ENCODE data around the gene PRR20G.
"Not testable (repeated sequence)": the region's sequence is repeated elsewhere in the genome, so short reads cannot be mapped to it uniquely, and the experiment has no call there.

Gene PRR20G

DNA sequence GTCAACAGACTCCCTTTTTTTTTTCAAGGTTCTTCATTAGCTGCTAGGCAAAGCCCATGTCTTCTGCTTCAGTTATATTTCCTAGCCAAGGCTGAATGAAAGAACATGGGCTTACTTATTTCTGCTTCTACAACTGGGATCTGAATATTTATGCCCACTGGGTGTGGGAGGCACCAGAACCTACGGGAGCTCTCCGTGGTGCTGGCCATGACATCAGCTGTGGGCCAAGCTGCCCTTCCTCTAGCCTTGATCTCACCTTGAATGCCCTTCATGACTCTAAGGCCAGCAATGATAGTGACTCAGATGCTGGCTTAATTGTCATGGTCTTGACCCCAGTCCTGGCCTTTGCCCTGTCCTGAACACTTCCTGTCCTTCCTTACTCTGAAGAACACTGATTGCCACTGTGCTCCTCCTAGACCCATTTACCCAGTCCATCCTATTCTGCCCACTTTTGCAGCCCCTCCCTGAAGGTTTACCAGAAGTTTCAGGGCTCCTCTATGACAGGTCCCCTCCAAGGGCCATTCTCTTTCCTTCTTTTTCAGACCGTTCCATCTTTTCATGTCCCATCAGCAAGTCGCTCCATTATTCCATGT is 32.8 kb upstream of the PRR20G start:
- Histone ChIP-seq H3K4me3 (ENCODE audit: low read length) (no peak overlapping the region), H3K4me1 (ENCODE audit: control insufficient read depth, low read depth, low read length) (no peaks in the 10 kb centered on the region), H3K9ac (ENCODE audit: low read length) (no peak overlapping the region), H3K36me3 (ENCODE audit: control insufficient read depth, low read depth, low read length) (no peaks in the 10 kb centered on the region), H3K27me3 (ENCODE audit: control insufficient read depth, insufficient read depth, low read length) (no peaks in the 10 kb centered on the region), H3K9me3 (ENCODE audit: control insufficient read depth, low read depth, low read length) (no peaks in the 10 kb centered on the region), H3K27ac (ENCODE audit: low read length) (no peak overlapping the region)

DNA sequence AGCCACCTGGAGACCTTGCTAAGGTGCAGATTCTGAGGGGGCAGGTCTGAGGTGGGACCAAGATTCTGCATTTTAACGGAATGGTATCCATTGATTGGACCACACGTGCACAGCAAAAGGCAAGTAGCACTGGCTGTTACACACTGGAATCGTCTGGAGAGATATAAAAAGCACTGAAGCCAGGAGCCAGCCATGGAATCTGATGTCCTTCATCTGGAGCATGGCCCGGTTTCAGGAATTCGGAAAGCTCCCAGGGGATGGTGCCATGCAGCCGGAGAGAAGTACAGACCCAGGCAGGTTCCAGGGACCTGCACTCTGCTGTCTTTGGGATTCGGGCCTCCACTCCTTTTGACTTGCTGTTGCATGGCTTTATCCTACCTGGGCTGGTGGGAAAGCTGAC is 28.8 kb upstream of the PRR20G start:
- Histone ChIP-seq H3K27me3 (ENCODE audit: control insufficient read depth, insufficient read depth, low read length) (no peaks in the 10 kb centered on the region), H3K27ac (ENCODE audit: low read length) (no peak overlapping the region), H3K36me3 (ENCODE audit: control insufficient read depth, low read depth, low read length) (no peaks in the 10 kb centered on the region), H3K9me3 (ENCODE audit: control insufficient read depth, low read depth, low read length) (no peaks in the 10 kb centered on the region), H3K9ac (ENCODE audit: low read length) (no peak overlapping the region), H3K4me3 (ENCODE audit: low read length) (no peak overlapping the region), H3K4me1 (ENCODE audit: control insufficient read depth, low read depth, low read length) (no peaks in the 10 kb centered on the region)

DNA sequence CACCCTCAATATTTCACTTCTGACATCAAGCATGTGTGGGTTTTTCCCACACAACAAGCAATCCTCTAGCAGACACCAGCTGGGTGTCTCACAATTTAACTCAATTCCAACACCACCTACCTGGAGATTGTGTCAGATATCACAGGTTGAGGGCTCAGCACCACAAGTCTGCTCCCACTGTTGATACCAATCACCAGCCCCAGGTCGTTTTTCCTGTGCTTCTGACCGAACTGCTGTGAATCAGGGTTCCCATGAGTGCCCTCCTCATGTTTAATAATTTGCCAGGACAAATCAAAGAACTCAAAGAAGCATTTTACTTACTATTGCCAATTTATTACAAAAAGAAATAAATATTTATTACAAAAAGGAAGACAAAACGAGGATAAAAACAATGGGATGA is 25.0 kb upstream of the PRR20G start:
- Histone ChIP-seq H3K36me3 (ENCODE audit: control insufficient read depth, low read depth, low read length) (no peaks in the 10 kb centered on the region), H3K27ac (ENCODE audit: low read length) (no peak overlapping the region), H3K27me3 (ENCODE audit: control insufficient read depth, insufficient read depth, low read length) (no peaks in the 10 kb centered on the region), H3K9me3 (ENCODE audit: control insufficient read depth, low read depth, low read length) (peaks cover 4% of the 10 kb centered on the region), H3K9ac (ENCODE audit: low read length) (no peak overlapping the region), H3K4me3 (ENCODE audit: low read length) (no peak overlapping the region), H3K4me1 (ENCODE audit: control insufficient read depth, low read depth, low read length) (no peaks in the 10 kb centered on the region)

DNA sequence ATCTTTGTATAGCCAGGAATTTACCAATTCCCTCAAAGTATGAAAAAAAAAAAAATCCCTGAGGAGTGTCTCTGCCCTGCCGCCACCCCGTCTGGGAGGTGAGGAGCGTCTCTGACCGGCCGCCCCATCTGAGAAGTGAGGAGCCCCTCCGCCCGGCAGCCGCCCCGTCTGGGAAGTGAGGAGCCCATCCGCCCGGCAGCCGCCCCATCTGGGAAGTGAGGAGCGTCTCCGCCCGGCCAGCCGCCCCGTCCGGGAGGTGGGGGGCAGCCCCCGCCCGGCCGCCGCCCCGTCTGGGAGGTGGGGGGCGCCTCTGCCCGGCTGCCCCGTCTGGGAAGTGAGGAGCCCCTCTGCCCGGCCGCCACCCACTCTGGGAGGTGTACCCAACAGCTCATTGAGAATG is 21.0 kb upstream of the PRR20G start:
- not testable (repeated sequence) for H3K9ac ChIP-seq (ENCODE audit: low read length); H3K9me3 ChIP-seq (ENCODE audit: control insufficient read depth, low read depth, low read length); H3K27ac ChIP-seq (ENCODE audit: low read length); H3K36me3 ChIP-seq (ENCODE audit: control insufficient read depth, low read depth, low read length); H3K4me1 ChIP-seq (ENCODE audit: control insufficient read depth, low read depth, low read length); H3K4me3 ChIP-seq (ENCODE audit: low read length); H3K27me3 ChIP-seq (ENCODE audit: control insufficient read depth, insufficient read depth, low read length)

DNA sequence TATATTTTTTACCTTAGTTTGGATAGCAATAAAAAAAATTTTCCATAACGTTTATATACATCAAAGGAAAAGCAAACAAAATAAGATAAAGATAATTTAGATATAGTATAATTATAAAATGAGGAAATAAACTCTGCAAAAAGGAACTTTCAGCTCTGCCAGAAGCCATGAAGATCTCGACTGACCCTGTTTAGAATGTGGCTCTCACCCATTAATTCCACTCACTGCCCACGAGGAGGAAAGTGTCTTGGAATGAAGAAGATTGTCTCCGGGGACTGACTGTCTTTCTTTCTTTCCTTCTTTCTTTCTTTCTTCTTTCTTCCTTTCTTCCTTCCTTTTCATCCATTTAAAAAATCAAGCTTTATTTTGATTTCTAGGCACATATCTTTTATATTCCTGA is 20.1 kb upstream of the PRR20G start:
- Histone ChIP-seq H3K36me3 (ENCODE audit: control insufficient read depth, low read depth, low read length) (no peaks in the 10 kb centered on the region), H3K9ac (ENCODE audit: low read length) (no peak overlapping the region), H3K27me3 (ENCODE audit: control insufficient read depth, insufficient read depth, low read length) (no peaks in the 10 kb centered on the region), H3K9me3 (ENCODE audit: control insufficient read depth, low read depth, low read length) (peaks cover 4% of the 10 kb centered on the region), H3K4me1 (ENCODE audit: control insufficient read depth, low read depth, low read length) (no peaks in the 10 kb centered on the region), H3K4me3 (ENCODE audit: low read length) (no peak overlapping the region), H3K27ac (ENCODE audit: low read length) (no peak overlapping the region)

DNA sequence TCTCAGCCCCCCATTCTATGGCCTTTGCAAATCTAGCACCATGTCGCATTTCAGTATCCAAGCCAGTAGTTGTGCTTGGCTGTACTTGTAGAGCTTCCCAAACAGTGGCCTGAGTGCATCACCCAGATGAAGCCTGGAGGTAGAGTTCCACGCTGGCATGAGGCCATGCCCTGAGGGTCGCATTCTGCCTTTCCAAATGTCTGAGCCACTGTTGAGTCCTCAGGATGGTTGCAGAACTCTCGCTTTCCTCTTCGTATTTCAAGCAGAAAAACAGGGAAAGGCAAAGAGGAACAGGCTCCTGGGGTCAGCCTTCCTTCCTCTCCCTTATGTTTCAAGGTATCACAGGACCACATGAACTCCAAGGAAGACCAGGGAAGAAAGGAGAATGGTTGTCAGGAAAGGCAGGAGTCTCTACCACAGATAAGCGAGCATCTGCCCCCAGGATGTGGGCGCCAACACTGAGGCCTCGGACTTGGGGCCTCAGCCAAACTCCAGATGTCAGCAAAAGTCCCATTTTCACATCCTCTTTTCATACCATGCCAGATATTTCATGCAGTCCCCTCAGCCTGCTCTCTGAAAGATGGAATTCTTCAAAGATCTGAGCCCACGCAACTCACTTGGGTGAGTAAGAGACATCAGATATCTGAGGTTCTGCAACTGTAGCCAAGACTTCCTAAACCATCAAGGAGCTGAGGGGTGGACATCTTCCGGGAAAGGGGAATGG is 19.4 kb upstream of the PRR20G start:
- peaks cover 4% of the 10 kb centered on the region for H3K9me3 ChIP-seq (ENCODE audit: control insufficient read depth, low read depth, low read length)
- no peak overlapping the region for H3K27ac ChIP-seq (ENCODE audit: low read length)
- no peak overlapping the region for H3K4me3 ChIP-seq (ENCODE audit: low read length)
- no peaks in the 10 kb centered on the region for H3K36me3 ChIP-seq (ENCODE audit: control insufficient read depth, low read depth, low read length)
- H3K4me1 ChIP-seq (ENCODE audit: control insufficient read depth, low read depth, low read length), result no peaks in the 10 kb centered on the region
- H3K27me3 ChIP-seq (ENCODE audit: control insufficient read depth, insufficient read depth, low read length), result no peaks in the 10 kb centered on the region
- H3K9ac ChIP-seq (ENCODE audit: low read length), result no peak overlapping the region

DNA sequence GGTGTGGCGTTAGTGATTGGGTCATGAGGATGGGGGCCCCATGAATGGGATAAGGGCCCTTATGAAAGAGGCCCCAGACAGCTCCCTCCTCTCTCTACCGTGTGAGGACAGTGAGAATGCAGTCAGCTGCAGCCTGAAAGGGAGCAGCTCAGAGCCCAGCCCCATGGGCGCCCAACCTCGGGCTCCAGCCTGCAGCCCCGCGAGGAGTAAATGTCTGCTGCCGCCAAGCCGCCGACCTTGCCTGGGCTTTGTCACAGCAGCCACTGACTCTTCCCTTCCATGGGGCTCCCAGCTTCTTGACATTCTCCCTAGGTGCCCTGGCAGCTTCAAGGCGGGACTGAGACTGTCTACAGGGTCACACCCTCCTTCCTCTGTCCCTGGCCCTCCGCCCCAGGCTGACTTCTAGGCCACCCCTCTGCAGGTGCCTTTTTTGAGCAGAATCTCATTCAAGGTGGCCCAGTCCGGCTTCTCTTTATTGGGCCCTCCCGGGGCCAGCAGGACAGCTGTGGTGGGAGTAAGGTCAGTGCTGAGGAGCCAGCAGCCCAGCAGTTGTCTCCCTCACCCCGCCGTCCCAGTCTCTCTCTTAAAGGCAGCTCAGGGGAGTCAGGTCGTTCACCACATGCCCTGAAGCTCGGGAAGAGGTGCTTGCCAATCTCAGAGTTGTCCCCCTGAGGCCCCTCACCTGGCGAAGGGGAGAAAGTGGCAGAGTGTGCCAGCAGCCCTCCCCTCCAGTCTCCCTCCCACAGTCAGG is 18.7 kb upstream of the PRR20G start:
- H3K27me3 ChIP-seq (ENCODE audit: control insufficient read depth, insufficient read depth, low read length), result no peaks in the 10 kb centered on the region
- no peak overlapping the region for H3K4me3 ChIP-seq (ENCODE audit: low read length)
- no peaks in the 10 kb centered on the region for H3K4me1 ChIP-seq (ENCODE audit: control insufficient read depth, low read depth, low read length)
- no peaks in the 10 kb centered on the region for H3K36me3 ChIP-seq (ENCODE audit: control insufficient read depth, low read depth, low read length)
- no peak overlapping the region for H3K27ac ChIP-seq (ENCODE audit: low read length)
- peaks cover 4% of the 10 kb centered on the region for H3K9me3 ChIP-seq (ENCODE audit: control insufficient read depth, low read depth, low read length)
- H3K9ac ChIP-seq (ENCODE audit: low read length), result no peak overlapping the region

DNA sequence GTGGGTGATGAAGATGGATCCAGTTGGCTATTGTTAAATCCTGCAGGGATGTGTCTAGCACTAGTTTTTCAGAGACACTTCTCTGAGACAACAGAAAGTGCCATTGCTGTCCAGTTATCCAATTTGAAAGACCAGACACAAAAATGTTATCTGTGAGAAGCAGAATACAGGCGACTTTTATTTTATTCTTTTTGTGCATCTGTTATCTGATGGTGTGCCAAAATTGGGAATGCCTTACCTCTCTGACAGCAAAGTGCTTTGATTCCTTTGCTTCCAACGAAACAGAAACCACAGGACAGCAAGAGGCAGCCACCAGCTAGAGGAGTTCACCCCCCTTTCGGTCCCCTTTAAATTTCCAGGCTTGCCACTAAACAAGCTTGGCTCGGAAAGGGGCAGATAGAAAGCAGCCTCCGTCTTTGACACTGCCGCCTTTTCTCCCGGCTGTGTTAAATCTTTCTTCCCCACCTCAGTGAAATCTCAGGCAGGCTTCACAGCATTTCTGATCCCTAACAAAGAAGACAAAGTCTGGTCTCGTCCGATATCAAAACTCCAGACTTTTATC is 17.7 kb upstream of the PRR20G start:
- Histone ChIP-seq H3K9me3 (ENCODE audit: control insufficient read depth, low read depth, low read length) (peaks cover 4% of the 10 kb centered on the region), H3K27ac (ENCODE audit: low read length) (no peak overlapping the region), H3K4me3 (ENCODE audit: low read length) (no peak overlapping the region), H3K4me1 (ENCODE audit: control insufficient read depth, low read depth, low read length) (no peaks in the 10 kb centered on the region), H3K27me3 (ENCODE audit: control insufficient read depth, insufficient read depth, low read length) (no peaks in the 10 kb centered on the region), H3K36me3 (ENCODE audit: control insufficient read depth, low read depth, low read length) (no peaks in the 10 kb centered on the region), H3K9ac (ENCODE audit: low read length) (no peak overlapping the region)

DNA sequence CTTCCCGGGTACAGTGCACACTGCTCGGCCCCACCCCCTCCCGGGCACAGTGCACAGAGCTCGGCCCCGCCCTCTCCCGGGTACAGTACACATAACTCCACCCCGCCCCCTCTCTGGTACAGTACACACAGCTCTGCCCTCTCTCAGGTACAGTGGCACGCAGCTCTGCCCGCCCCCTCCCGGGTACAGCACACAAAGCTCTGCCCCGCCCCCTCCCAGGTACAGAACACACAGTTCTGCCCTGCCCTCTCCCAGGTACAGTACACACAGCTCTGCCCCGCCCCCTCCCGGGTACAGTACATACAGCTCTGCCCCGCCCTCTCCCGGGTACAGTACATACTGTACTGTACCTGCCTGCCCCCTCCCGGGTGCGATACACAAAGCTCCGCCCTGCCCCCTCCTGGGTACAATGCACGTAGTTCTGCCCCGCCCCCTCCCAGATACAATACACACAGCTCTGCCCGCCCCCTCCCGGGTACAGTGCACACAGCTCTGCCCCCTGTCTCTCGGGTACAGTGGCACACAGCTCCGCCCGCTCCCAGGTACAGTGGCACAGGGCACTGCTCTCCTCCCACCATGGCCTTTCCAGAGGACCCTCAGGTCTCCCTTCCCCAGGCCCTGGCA is 16.4 kb upstream of the PRR20G start:
- H3K27ac ChIP-seq (ENCODE audit: low read length), result no peak overlapping the region
- peaks cover 4% of the 10 kb centered on the region for H3K9me3 ChIP-seq (ENCODE audit: control insufficient read depth, low read depth, low read length)
- H3K36me3 ChIP-seq (ENCODE audit: control insufficient read depth, low read depth, low read length), result no peaks in the 10 kb centered on the region
- no peaks in the 10 kb centered on the region for H3K4me1 ChIP-seq (ENCODE audit: control insufficient read depth, low read depth, low read length)
- no peaks in the 10 kb centered on the region for H3K27me3 ChIP-seq (ENCODE audit: control insufficient read depth, insufficient read depth, low read length)
- no peak overlapping the region for H3K9ac ChIP-seq (ENCODE audit: low read length)
- H3K4me3 ChIP-seq (ENCODE audit: low read length), result no peak overlapping the region

DNA sequence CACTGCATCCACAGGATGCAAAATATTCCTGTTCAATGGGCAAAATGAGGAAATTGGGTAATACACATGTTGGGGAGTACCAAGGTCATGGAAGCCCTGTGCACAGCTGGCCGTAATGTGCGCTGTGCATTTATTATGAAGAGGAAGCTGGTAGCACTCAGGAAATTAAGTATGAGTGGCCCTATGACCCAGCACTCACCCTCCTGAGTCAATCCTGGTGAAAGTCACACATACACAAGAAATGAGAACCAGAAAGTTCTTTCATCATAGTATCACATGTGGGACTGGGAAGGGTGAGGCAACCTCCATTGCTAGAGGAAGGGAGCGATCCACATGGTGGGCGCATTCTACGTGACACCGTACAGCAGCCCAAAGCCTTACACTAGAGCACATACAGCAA is 11.4 kb upstream of the PRR20G start:
- Histone ChIP-seq H3K4me1 (ENCODE audit: control insufficient read depth, low read depth, low read length) (no peaks in the 10 kb centered on the region), H3K36me3 (ENCODE audit: control insufficient read depth, low read depth, low read length) (no peaks in the 10 kb centered on the region), H3K9ac (ENCODE audit: low read length) (no peak overlapping the region), H3K4me3 (ENCODE audit: low read length) (no peak overlapping the region), H3K27ac (ENCODE audit: low read length) (no peak overlapping the region), H3K9me3 (ENCODE audit: control insufficient read depth, low read depth, low read length) (no peaks in the 10 kb centered on the region), H3K27me3 (ENCODE audit: control insufficient read depth, insufficient read depth, low read length) (no peaks in the 10 kb centered on the region)

DNA sequence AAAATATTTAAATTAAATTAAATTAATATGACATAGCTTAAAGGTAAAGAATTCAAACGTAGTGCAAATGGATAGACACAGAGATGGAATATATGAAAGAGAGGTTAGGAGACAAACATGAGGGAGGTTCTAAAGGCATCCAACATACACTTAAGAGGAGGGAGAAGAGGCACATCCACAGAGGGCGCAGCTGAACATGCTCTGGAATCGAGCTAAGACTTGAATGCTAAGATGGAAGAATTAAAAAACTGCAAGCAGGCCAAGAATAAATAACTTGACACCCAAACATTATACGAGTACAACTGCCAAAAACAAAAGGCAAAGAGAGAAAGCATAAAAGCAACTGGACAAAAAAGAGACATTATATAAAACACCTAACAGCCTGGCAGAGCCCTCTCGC is 9.1 kb upstream of the PRR20G start:
- Histone ChIP-seq H3K4me1 (ENCODE audit: control insufficient read depth, low read depth, low read length) (no peaks in the 10 kb centered on the region), H3K9me3 (ENCODE audit: control insufficient read depth, low read depth, low read length) (peaks cover 2% of the 10 kb centered on the region), H3K9ac (ENCODE audit: low read length) (no peak overlapping the region), H3K27ac (ENCODE audit: low read length) (no peak overlapping the region), H3K4me3 (ENCODE audit: low read length) (no peak overlapping the region), H3K27me3 (ENCODE audit: control insufficient read depth, insufficient read depth, low read length) (no peaks in the 10 kb centered on the region), H3K36me3 (ENCODE audit: control insufficient read depth, low read depth, low read length) (no peaks in the 10 kb centered on the region)

All from iPS-18a (cell line).